H1 (cell line): ENCODE results near the gene CIB4. TPM values are rescaled to one million over a fixed set of nuclear protein-coding genes. Genes with fewer than 3 reads are reported as not detected.

Experiments
- CTCF ChIA-PET: fragments of 300-600 bp; sonication (Branson Sonifier 250); formaldehyde crosslinking; loops from one replicate; lab custom pipeline; 2021; ENCODE audit not compliant: partially characterized antibody; lab: Charles Lee
- POLR2A ChIA-PET: fragments of 300-600 bp; sonication (Branson Sonifier 250); formaldehyde crosslinking; loops from one replicate; lab custom pipeline; 2021; ENCODE audit warnings: inconsistent platforms; ENCODE audit not compliant: partially characterized antibody; lab: Charles Lee
- DNase-seq, 2 experiments: peaks; one replicate each; pipeline versions ENCODE4 v3.0.0 to v3.0.0-alpha.2; 2010 to 2022; ENCODE audit warnings: low spot score in 2 of 2, low read depth in 1 of 2, mixed read lengths in 1 of 2
- FAIRE-seq: peaks from 2 replicates; lab custom pipeline; 2011; peaks lifted over from hg19 to GRCh38; lab: Jason Lieb, UNC
- H2AFZ ChIP-seq: 2 replicates; pipeline ENCODE4 v1.8.1; 2012; ENCODE audit warnings: low read length, inconsistent platforms
- H2AK5ac ChIP-seq: 2 replicates; pipeline ENCODE4 v1.6.1; 2013; ENCODE audit warnings: low read depth, low read length
- H2BK120ac ChIP-seq: replicated peaks from 2 replicates; pipeline ENCODE3; 2013; ENCODE audit warnings: low read depth, low read length, inconsistent platforms
- H2BK12ac ChIP-seq: 2 replicates; pipeline ENCODE4 v1.6.1; 2013; ENCODE audit warnings: low read depth, low read length
- H2BK15ac ChIP-seq: 2 replicates; pipeline ENCODE4 v1.6.1; 2013; ENCODE audit warnings: low read length
- H2BK20ac ChIP-seq: 2 replicates; pipeline ENCODE4 v1.6.1; 2013; ENCODE audit warnings: low read length
- H2BK5ac ChIP-seq: 2 replicates; pipeline ENCODE4 v1.6.1; 2013; ENCODE audit warnings: low read depth, low read length
- H3K14ac ChIP-seq: 2 replicates; pipeline ENCODE4 v1.6.1; 2013; ENCODE audit warnings: inconsistent platforms; ENCODE audit not compliant: insufficient read length
- H3K18ac ChIP-seq: 2 replicates; pipeline ENCODE4 v1.6.1; 2013; ENCODE audit warnings: low read length; ENCODE audit errors: extremely low read depth
- H3K23ac ChIP-seq: 2 replicates; pipeline ENCODE4 v1.6.1; 2013; ENCODE audit warnings: inconsistent platforms; ENCODE audit not compliant: insufficient read length
- H3K23me2 ChIP-seq: 2 replicates; pipeline ENCODE4 v1.6.1; 2013; ENCODE audit warnings: low read depth, low read length
- H3K27ac ChIP-seq: 2 replicates; pipeline ENCODE4 v1.6.1; 2011; ENCODE audit warnings: low read depth, low read length, inconsistent platforms
- H3K27me3 ChIP-seq, 4 experiments: replicated peaks in 1 of 4; 1 replicate in 1 of 4; 2 replicates in 3 of 4; pipeline versions ENCODE4 v1.6.1 to v1.8.1; 2011 to 2013; ENCODE audit warnings: low read length in 3 of 4, mild to moderate bottlenecking in 3 of 4, inconsistent platforms in 2 of 4, mixed read lengths in 2 of 4, moderate library complexity in 1 of 4; ENCODE audit not compliant: control insufficient read depth in 3 of 4, insufficient read depth in 3 of 4; ENCODE audit errors: extremely low read depth in 1 of 4
- H3K36me3 ChIP-seq, 4 experiments: 2 replicates each; pipeline versions ENCODE4 v1.6.1 to v1.8.1; 2011 to 2013; ENCODE audit warnings: mild to moderate bottlenecking in 4 of 4, low read length in 3 of 4, moderate library complexity in 2 of 4, control low read depth in 1 of 4, inconsistent platforms in 1 of 4; ENCODE audit not compliant: insufficient read depth in 4 of 4, control insufficient read depth in 2 of 4
- H3K4ac ChIP-seq: replicated peaks from 2 replicates; pipeline ENCODE3; 2013; ENCODE audit warnings: low read length, low read depth, mixed read lengths, inconsistent platforms; ENCODE audit not compliant: insufficient read length
- H3K4me1 ChIP-seq, 4 experiments: replicated peaks in 1 of 4; 1 replicate in 1 of 4; 2 replicates in 3 of 4; pipeline versions ENCODE4 v1.6.1 to v1.8.1; 2011 to 2013; ENCODE audit warnings: low read length in 3 of 4, inconsistent platforms in 2 of 4, mixed read lengths in 1 of 4; ENCODE audit not compliant: insufficient read depth in 4 of 4, control insufficient read depth in 3 of 4
- H3K4me2 ChIP-seq, 2 experiments: 2 replicates each; pipeline versions ENCODE4 v1.6.1 to v1.8.1; 2011 to 2013; ENCODE audit warnings: low read depth in 2 of 2, low read length in 2 of 2, control low read depth in 1 of 2, inconsistent platforms in 1 of 2, mild to moderate bottlenecking in 1 of 2; ENCODE audit not compliant: insufficient read depth in 1 of 2
- H3K4me3 ChIP-seq, 4 experiments: fragments of 200-600, 300-600 bp in 1 of 4; sonication (generic), shearing (Covaris generic), sonication (Bioruptor Twin) in 1 of 4; 2 replicates each; pipeline versions ENCODE4 v1.5.1 to v1.8.1; 2011 to 2016; ENCODE audit warnings: low read length in 4 of 4, low read depth in 3 of 4, control low read depth in 2 of 4, inconsistent platforms in 2 of 4, mild to moderate bottlenecking in 2 of 4, mixed read lengths in 1 of 4, moderate library complexity in 1 of 4; ENCODE audit not compliant: insufficient read depth in 2 of 4; ENCODE audit errors: extremely low read depth in 1 of 4
- H3K56ac ChIP-seq: replicated peaks from 2 replicates; pipeline ENCODE3; 2013; ENCODE audit warnings: low read depth, mild to moderate bottlenecking, mixed read lengths, low read length, inconsistent platforms; ENCODE audit not compliant: insufficient read length
- H3K79me1 ChIP-seq: 2 replicates; pipeline ENCODE4 v1.6.1; 2013; ENCODE audit warnings: low read depth, low read length, control low read depth
- H3K79me2 ChIP-seq, 2 experiments: 2 replicates each; pipeline versions ENCODE4 v1.6.1 to v1.8.1; 2012 to 2013; ENCODE audit warnings: low read length in 2 of 2, mild to moderate bottlenecking in 2 of 2, inconsistent platforms in 1 of 2; ENCODE audit not compliant: insufficient read depth in 2 of 2, control insufficient read depth in 1 of 2
- H3K9ac ChIP-seq, 4 experiments: replicated peaks in 1 of 4; 1 replicate in 1 of 4; 2 replicates in 3 of 4; pipeline versions ENCODE4 v1.6.1 to v1.8.1; 2011 to 2013; ENCODE audit warnings: low read depth in 3 of 4, low read length in 3 of 4, control low read depth in 2 of 4, mild to moderate bottlenecking in 2 of 4, moderate library complexity in 2 of 4, inconsistent platforms in 1 of 4; ENCODE audit errors: extremely low read depth in 1 of 4
- H3K9me3 ChIP-seq, 2 experiments: 2 replicates each; pipeline versions ENCODE4 v1.6.1 to v1.8.1; 2012 to 2013; ENCODE audit warnings: mild to moderate bottlenecking in 2 of 2, moderate library complexity in 2 of 2, control low read depth in 1 of 2, inconsistent platforms in 1 of 2, low read depth in 1 of 2, low read length in 1 of 2, mixed read lengths in 1 of 2; ENCODE audit not compliant: insufficient read depth in 2 of 2
- H4K20me1 ChIP-seq, 2 experiments: replicated peaks in 1 of 2; 2 replicates each; pipeline versions ENCODE3 to v1.8.1; 2011 to 2013; ENCODE audit warnings: inconsistent platforms in 2 of 2, low read length in 2 of 2, mild to moderate bottlenecking in 1 of 2; ENCODE audit not compliant: insufficient read depth in 2 of 2, control insufficient read depth in 1 of 2
- H4K5ac ChIP-seq: 2 replicates; pipeline ENCODE4 v1.6.1; 2013; ENCODE audit warnings: low read length, low read depth, mixed read lengths, inconsistent platforms; ENCODE audit not compliant: insufficient read length
- H4K8ac ChIP-seq: 2 replicates; pipeline ENCODE4 v1.8.0; 2013; ENCODE audit warnings: mild to moderate bottlenecking, moderate library complexity, low read length, inconsistent platforms; ENCODE audit not compliant: insufficient read depth; ENCODE audit errors: extremely low read depth
- H4K91ac ChIP-seq: replicated peaks from 2 replicates; pipeline ENCODE3; 2013; ENCODE audit warnings: low read length, mixed read lengths, inconsistent platforms; ENCODE audit not compliant: insufficient read length
- ASH2L ChIP-seq: fragments of 200-600, 300-600 bp; sonication (generic); IDR thresholded peaks from one replicate; pipeline ENCODE4 v1.7.1; 2017; ENCODE audit warnings: low read length
- HDAC6 ChIP-seq: IDR thresholded peaks from one replicate; pipeline ENCODE4 v1.7.1; 2012; ENCODE audit warnings: low read depth, mild to moderate bottlenecking, inconsistent platforms, low read length, moderate library complexity
- JUN ChIP-seq: IDR thresholded peaks from 2 replicates; pipeline ENCODE4 v1.6.1; 2011; ENCODE audit warnings: low read depth, mild to moderate bottlenecking, improper control_type of control experiment, low read length
- KDM5A ChIP-seq: fragments of 200-600 bp; IDR thresholded peaks from 2 replicates; pipeline ENCODE4 v1.7.1; 2012; ENCODE audit warnings: mild to moderate bottlenecking, low read length, inconsistent platforms, mixed read lengths
- POLR2A ChIP-seq, 2 experiments: IDR thresholded peaks; 1 replicate in 1 of 2; 2 replicates in 1 of 2; pipeline ENCODE4 v1.6.1; 2011; ENCODE audit warnings: low read depth in 2 of 2, low read length in 2 of 2, mild to moderate bottlenecking in 2 of 2; ENCODE audit errors: control extremely low read depth in 1 of 2
- POLR2AphosphoS5 ChIP-seq: IDR thresholded peaks from 2 replicates; pipeline ENCODE4 v1.6.1; 2011; ENCODE audit warnings: low read depth, low read length
- RFX5 ChIP-seq: IDR thresholded peaks from 2 replicates; pipeline ENCODE4 v1.6.1; 2011; ENCODE audit warnings: low read depth, low read length, improper control_type of control experiment, borderline replicate concordance
- SUZ12 ChIP-seq: fragments of 200-600 bp; sonication (generic); IDR thresholded peaks from 2 replicates; pipeline ENCODE4 v1.6.1; 2012; ENCODE audit warnings: mild to moderate bottlenecking, inconsistent platforms, low read length, moderate library complexity, mixed read lengths
- WGBS, 2 experiments: shearing (Covaris generic) in 1 of 2; methylation state at CpG; one replicate each; pipeline versions ENCODE4 v1.1.6 to v1.1.7; 2013 to 2015; ENCODE audit warnings: low lambda C conversion rate in 2 of 2, mixed read lengths in 2 of 2, inconsistent platforms in 1 of 2, low coverage in 1 of 2, missing lambda C conversion rate in 1 of 2; ENCODE audit not compliant: insufficient replicate concordance in 2 of 2, insufficient coverage in 1 of 2, insufficient read length in 1 of 2; ENCODE audit errors: extremely low coverage in 1 of 2, missing lambda C conversion rate in 1 of 2; 5-methylcytosine and 5-hydroxymethylcytosine counted together
- polyA plus RNA-seq, 7 experiments: library from polyadenylated mRNA; depleted of rRNA in 3 of 7; stranded (reverse) in 5 of 7; unstranded in 2 of 7; fragments of >200 nt in 5 of 7; fragments of 200-250 nt in 2 of 7; gene quantifications; 1 replicate in 5 of 7; 2 replicates in 1 of 7; 4 replicates in 1 of 7; pipeline versions ENCODE4 v1.2.1 to v1.2.3, GENCODE V29; 2011 to 2013; ENCODE audit warnings: missing spikeins in 2 of 7, mixed read lengths in 2 of 7
- total RNA-seq: library from RNA; stranded (reverse); fragmentation: NEBNext Ultra II Directional; extraction: Animal tissue kit (Norgen Biotek cat#: 25700); gene quantifications from 2 replicates; pipeline ENCODE4 v1.2.1, GENCODE V29; 2021

The CIB4 gene
- total and polyA plus RNA-seq, 2 of the 8 experiments (the other 6 are each of a cell fraction or from before 2014, with no cell fraction given), result not detected

- no peak overlapping the region for H3K14ac ChIP-seq
- DNase-seq, result no peak
- H3K79me1 ChIP-seq, result no peaks in the 10 kb centered on the region
- TF ChIP-seq ASH2L (no peak), POLR2A (IDR thresholded peaks at IDR 0.05; ENCODE audit: control extremely low read depth in 1 of 2, low read depth in 2 of 2, low read length in 2 of 2) (no peak), SUZ12 (no peak), HDAC6 (no peak), POLR2AphosphoS5 (no peak), RFX5 (no peak), JUN (no peak), KDM5A (no peak)
- no peak overlapping the region for H3K4me2 ChIP-seq
- no peak overlapping the region for H3K4me3 ChIP-seq
- WGBS, 2 experiments, result 77% methylated on average over 4 of the region's 4 CpGs; no CpG with 5 or more reads in 1 of the 2 experiments
- H2BK15ac ChIP-seq, result no peak overlapping the region
- no peak overlapping the region for H2BK5ac ChIP-seq
- no peak overlapping the region for H3K18ac ChIP-seq
- H3K23ac ChIP-seq, result no peak overlapping the region
- no peak overlapping the region for H3K4ac ChIP-seq
- H3K56ac ChIP-seq, result no peak overlapping the region
- H3K23me2 ChIP-seq, result no peaks in the 10 kb centered on the region
- no peak overlapping the region for H4K91ac ChIP-seq
- H2AK5ac ChIP-seq, result no peak overlapping the region
- no peak overlapping the region for H2BK120ac ChIP-seq
- no peaks in the 10 kb centered on the region for H4K20me1 ChIP-seq
- no peak overlapping the region for H2AFZ ChIP-seq
- no peaks in the 10 kb centered on the region for H3K36me3 ChIP-seq
- H4K8ac ChIP-seq, result no peak overlapping the region
- H3K9ac ChIP-seq, result no peak overlapping the region
- no peaks in the 10 kb centered on the region for H3K79me2 ChIP-seq
- H3K4me1 ChIP-seq, result peaks cover 2 to 9% (median 5%) of the 10 kb centered on the region in 4 experiments; a peak in 5 of 7 replicates
- H3K9me3 ChIP-seq, result peaks cover 0 to 8% of the 10 kb centered on the region in 2 experiments; a peak in 1 of 4 replicates
- FAIRE-seq, result no peak
- no peaks in the 10 kb centered on the region; a peak in 1 of 7 replicates for H3K27me3 ChIP-seq
- H3K27ac ChIP-seq, result no peak overlapping the region
- H4K5ac ChIP-seq, result no peak overlapping the region
- ChIA-PET CTCF (interaction anchor here (0.8 to 1.2 kb wide), 5 partner anchors 12 to 51 kb away, joined by 3 to 4 read pairs (median 3); partner anchors contain the start of gene CIB4), POLR2A (no interaction called here)
- H2BK12ac ChIP-seq, result no peak overlapping the region
- no peak overlapping the region for H2BK20ac ChIP-seq
Observed at GRCh38 chr2:26657265-26657664, 16.1 kb upstream of the CIB4 start.
